GM23248 (cell line): ENCODE data around the gene GMEB2.

Source experiments
- EZH2 ChIP-seq: fragments of 200-600 bp; sonication (generic); IDR thresholded peaks from 2 replicates; pipeline ENCODE4 v1.6.1; 2018; ENCODE audit warnings: antibody characterized with exemption, mild to moderate bottlenecking; ENCODE audit not compliant: insufficient read depth, poor library complexity, severe bottlenecking
- EZH2phosphoT487 ChIP-seq: fragments of 200-600 bp; sonication (generic); IDR thresholded peaks from 2 replicates; pipeline ENCODE4 v1.6.1; 2018; ENCODE audit warnings: antibody characterized with exemption, moderate library complexity, mild to moderate bottlenecking, low read depth; ENCODE audit not compliant: insufficient read depth

DNA sequence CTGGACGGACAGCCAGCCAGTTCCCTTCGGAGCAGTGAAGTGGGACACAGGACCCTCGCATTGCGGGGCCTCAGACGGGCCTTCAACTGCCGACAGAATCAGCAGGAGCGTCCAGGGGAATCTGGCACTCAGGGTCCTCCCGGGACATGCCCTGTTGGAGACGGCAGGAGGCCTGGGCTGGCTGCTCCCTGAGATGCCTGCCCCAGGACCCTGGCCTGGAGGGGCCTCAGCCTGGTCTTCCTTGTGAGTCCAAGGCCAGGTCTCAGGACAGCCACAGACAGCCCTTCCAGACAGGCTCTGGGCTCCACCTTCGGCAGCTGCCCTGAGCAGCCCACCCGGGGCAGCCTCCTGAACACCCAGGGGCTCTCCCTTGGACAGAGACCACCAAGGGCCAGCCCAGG is 38.3 kb downstream of the GMEB2 start:
- TF ChIP-seq EZH2 (no peak), EZH2phosphoT487 (no peak)
